ENCODE results near the gene PPP2R1A.
"Not testable (repeated sequence)": the region's sequence is repeated elsewhere in the genome, so short reads cannot be mapped to it uniquely, and the experiment has no call there.

GRCh38 chr19:52265556-52265955, 75.7 kb downstream of the PPP2R1A start:
- TF ChIP-seq CTCF, POLR2A, EP300 (IDR thresholded peaks at IDR 0.05): not testable (repeated sequence)

Measured in stomach (tissue), 4 donors.